ENCODE data around the gene TTBK1. TPM values are rescaled to one million over a fixed set of nuclear protein-coding genes. Genes with fewer than 3 reads are reported as not detected.

TTBK1 gene
- polyA plus RNA-seq, 1 donor from 2014 or later: 4.2 TPM

Small RNA genes lying within 50 kb of the gene (small RNA-seq; reads per million reads assigned to genes)
- gene RPL12P47: 0 reads per million in 3 experiments

Other genes with a start within 250 kb of the TTBK1 start
- gene MEA1, start 229.5 kb upstream of the TTBK1 start, polyA plus RNA-seq: 115 and 119 TPM in 2 replicates
- 232 and 244 TPM in 2 replicates for gene KLHDC3, start 229.2 kb upstream of the TTBK1 start, polyA plus RNA-seq
- 73.1 and 79.2 TPM in 2 replicates for gene RRP36, start 221.9 kb upstream of the TTBK1 start, polyA plus RNA-seq
- gene CUL7, start 189.6 kb upstream of the TTBK1 start, polyA plus RNA-seq: 25.7 and 32.2 TPM in 2 replicates
- gene MRPL2, start 184.0 kb upstream of the TTBK1 start, polyA plus RNA-seq: 17.2 and 22.5 TPM in 2 replicates
- gene KLC4, start 183.8 kb upstream of the TTBK1 start, polyA plus RNA-seq: 74.0 and 75.3 TPM in 2 replicates
- gene PTK7, start 167.2 kb upstream of the TTBK1 start, polyA plus RNA-seq: 32.5 and 47.4 TPM in 2 replicates
- gene SRF, start 72.2 kb upstream of the TTBK1 start, polyA plus RNA-seq: 24.8 and 28.9 TPM in 2 replicates
- 65.0 and 79.0 TPM in 2 replicates for gene CUL9, start 61.3 kb upstream of the TTBK1 start, polyA plus RNA-seq
- gene DNPH1, start 14.0 kb upstream of the TTBK1 start, polyA plus RNA-seq: 48.3 and 65.5 TPM in 2 replicates
- 2.3 and 2.4 TPM in 2 replicates for gene SLC22A7, start 54.8 kb downstream of the TTBK1 start, polyA plus RNA-seq
- 3.7 and 11.6 TPM in 2 replicates for gene CRIP3, start 65.3 kb downstream of the TTBK1 start, polyA plus RNA-seq
- gene ZNF318, start 126.2 kb downstream of the TTBK1 start, polyA plus RNA-seq: 11.7 and 16.1 TPM in 2 replicates
- gene ABCC10, start 184.1 kb downstream of the TTBK1 start, polyA plus RNA-seq: 22.4 and 29.6 TPM in 2 replicates
- 17.2 and 19.8 TPM in 2 replicates for gene DLK2, start 212.1 kb downstream of the TTBK1 start, polyA plus RNA-seq
- gene TJAP1, start 234.1 kb downstream of the TTBK1 start, polyA plus RNA-seq: 11.4 and 12.6 TPM in 2 replicates

Data from neural cell (in vitro differentiated cells).